GM19099 (cell line): ENCODE data around the gene RPL37.

Experiments used
- POLR2A ChIP-seq: IDR thresholded peaks from 3 replicates; pipeline ENCODE4 v1.6.1; 2011; ENCODE audit warnings: low read depth; ENCODE audit not compliant: insufficient read length; ENCODE audit errors: extremely low read depth

The RPL37 gene

DNA sequence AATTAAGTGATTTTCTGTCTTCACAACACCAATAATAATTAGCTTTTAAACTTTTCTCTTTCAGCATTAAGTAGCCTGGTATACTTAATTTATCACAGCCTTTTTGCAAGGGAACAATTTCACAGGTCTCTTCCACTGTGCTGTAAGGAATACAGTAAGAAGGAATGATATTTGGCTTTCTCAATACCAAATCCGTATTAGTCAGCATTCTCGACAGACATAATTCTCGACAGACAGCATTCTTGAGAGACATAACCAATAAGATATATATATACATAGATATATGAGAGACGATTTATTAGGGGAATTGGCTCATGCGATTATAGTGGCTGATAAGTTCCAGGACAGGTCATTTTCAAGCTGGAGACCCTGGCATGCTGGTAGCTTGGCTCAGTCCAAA, 54.8 kb downstream of the RPL37 start:
- TF ChIP-seq POLR2A, result no peak

DNA sequence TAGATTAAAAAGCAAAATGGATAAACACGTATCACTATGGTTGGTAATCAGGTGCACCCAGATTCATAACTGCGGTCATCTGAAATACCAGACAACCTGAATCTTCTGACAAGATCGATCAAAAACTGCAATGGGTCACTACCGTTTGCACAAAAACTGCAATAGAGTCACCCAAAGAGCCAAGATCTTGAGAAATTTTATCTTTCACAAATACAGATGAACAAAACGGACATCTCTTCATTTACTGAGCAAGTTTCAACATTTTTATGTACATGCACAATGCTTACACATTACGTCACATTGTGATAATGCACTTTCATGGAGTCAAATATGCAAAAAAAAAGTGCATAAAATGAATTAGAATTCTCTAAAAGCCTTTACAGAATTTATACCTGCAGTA, 55.5 kb downstream of the RPL37 start:
- no peak for TF ChIP-seq POLR2A

DNA sequence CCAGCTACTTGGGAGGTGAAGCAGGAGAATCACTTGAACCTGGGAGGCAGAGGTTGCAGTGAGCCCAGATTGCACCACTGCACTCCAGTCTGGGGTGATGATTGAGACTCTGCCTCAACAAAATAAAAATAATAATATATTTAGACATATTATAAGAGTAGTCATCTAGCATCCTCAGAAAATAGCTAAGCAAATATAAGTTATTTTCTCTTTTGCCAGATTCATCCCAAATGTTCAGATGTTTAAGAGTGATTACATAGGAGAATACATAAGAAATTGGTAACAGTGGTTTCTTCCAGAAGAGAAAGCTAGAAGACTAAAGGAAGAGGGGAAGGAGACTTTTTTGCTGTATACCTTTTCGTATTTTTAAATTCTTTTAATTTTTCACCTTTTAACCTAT, 56.9 kb downstream of the RPL37 start:
- no peak for TF ChIP-seq POLR2A

DNA sequence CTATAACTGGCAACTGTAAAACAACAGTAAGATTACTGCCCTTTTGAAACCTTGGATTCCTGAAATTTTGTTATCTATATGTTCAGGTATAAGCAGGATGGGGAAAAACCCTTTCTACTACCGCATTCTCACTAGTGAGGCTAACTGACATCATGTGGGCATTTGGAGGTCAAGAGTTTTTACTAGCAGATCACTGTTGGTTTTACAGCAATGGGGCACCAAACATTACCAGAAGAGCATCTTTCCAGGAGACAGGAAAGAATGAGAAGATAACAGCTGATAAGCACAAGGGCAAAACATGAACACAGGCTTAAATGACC, 58.4 kb downstream of the RPL37 start:
- TF ChIP-seq POLR2A, result no peak

DNA sequence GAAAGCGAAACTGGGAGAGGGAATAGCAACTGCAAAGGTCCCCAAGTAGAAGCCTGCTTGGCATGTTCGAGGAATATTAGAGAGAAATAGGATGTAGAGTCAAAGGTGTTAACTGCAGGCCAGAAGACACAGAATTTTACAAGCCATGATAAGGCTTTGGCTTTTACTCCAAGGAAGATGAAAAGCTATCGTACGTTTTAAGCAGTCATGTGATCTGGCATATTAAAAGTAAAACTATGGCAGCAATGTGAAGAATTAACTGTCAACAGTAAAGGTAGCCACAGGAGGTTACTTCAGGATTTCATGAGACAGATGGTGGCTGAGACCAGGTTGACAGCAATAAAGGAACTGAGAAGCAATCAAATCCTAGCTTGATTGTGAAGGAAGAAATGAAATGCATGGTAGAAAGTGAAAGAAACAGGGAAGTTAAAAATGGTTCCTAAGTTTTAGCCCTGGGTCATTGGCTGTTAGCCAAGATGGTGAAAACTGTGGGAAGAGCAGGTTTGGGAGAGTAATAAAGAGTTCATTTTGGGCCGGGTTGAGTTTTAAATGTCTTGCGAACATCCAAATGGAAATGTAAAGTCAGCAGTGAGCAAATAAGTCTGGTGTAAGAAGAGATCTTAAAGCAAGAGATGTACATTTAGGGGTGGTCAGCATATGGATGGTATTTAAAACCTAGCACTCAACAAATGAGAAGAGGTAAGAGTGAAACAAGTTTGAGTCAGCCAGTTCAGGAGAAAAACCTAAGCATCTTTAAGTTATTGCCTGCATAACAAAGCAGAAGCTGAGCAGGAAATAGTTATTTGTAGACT, 59.0 kb downstream of the RPL37 start:
- no peak for TF ChIP-seq POLR2A
